Stimulated activated CD4-positive, alpha-beta T cell treated with anti-CD3 and anti-CD28 coated beads, Interleukin-15, amount 100 ng/mL, for 24 hours (primary cell): Measurements from ENCODE around the gene SLC15A2.
"Not testable (repeated sequence)": the region's sequence is repeated elsewhere in the genome, so short reads cannot be mapped to it uniquely, and the experiment has no call there.

Experiments used
- DNase-seq: peaks from one replicate; pipeline ENCODE4 v3.0.0-alpha.2; 2020

Gene SLC15A2

GRCh38 chr3:121894301-121894990 lies at the start of gene SLC15A2:
SLC15A2 (plus strand) TSS chr3:121894401; CDS start chr3:121894477, 76 bp downstream.
- DNase-seq, result no peak

- no peak for DNase-seq
Measured at GRCh38 chr3:121844892-121845291, 49.3 kb upstream of the SLC15A2 start.

GRCh38 chr3:121852256-121852655 lies 41.9 kb upstream of the SLC15A2 start:
- DNase-seq, result no peak

GRCh38 chr3:121855555-121855954 lies 38.6 kb upstream of the SLC15A2 start:
- no peak for DNase-seq

- not testable (repeated sequence) for DNase-seq
Measured at GRCh38 chr3:121857778-121858177, 36.4 kb upstream of the SLC15A2 start.

- not testable (repeated sequence) for DNase-seq
Measured at GRCh38 chr3:121863247-121863646, 31.0 kb upstream of the SLC15A2 start.

- no peak for DNase-seq
Measured at GRCh38 chr3:121863801-121864200, 30.4 kb upstream of the SLC15A2 start.

- DNase-seq, result no peak
Measured at GRCh38 chr3:121869736-121870135, 24.5 kb upstream of the SLC15A2 start.

GRCh38 chr3:121870717-121871116 lies 23.5 kb upstream of the SLC15A2 start:
- DNase-seq, result no peak

- DNase-seq, result no peak
Measured at GRCh38 chr3:121871430-121871829, 22.8 kb upstream of the SLC15A2 start.

GRCh38 chr3:121878411-121878810 lies 15.8 kb upstream of the SLC15A2 start:
- no peak for DNase-seq

GRCh38 chr3:121883507-121883906 lies 10.7 kb upstream of the SLC15A2 start:
- DNase-seq, result no peak

- DNase-seq, result no peak
Measured at GRCh38 chr3:121885386-121885785, 8.8 kb upstream of the SLC15A2 start.

GRCh38 chr3:121895121-121895520 lies 920 bp downstream of the SLC15A2 start:
- no peak for DNase-seq

GRCh38 chr3:121895736-121896135 lies 1.5 kb downstream of the SLC15A2 start:
- DNase-seq, result no peak

GRCh38 chr3:121896823-121897222 lies 2.6 kb downstream of the SLC15A2 start:
- DNase-seq, result no peak

GRCh38 chr3:121897296-121897695 lies 3.1 kb downstream of the SLC15A2 start:
- no peak for DNase-seq

- DNase-seq, result no peak
Measured at GRCh38 chr3:121913305-121913990, 19.2 kb downstream of the SLC15A2 start.

GRCh38 chr3:121914081-121914998 lies 20.1 kb downstream of the SLC15A2 start:
- DNase-seq, result no peak

GRCh38 chr3:121916189-121916588 lies 22.0 kb downstream of the SLC15A2 start:
- DNase-seq, result no peak

GRCh38 chr3:121918779-121919483 lies 24.7 kb downstream of the SLC15A2 start:
- no peak for DNase-seq

GRCh38 chr3:121924734-121925133 lies 30.5 kb downstream of the SLC15A2 start:
- DNase-seq, result no peak

- no peak for DNase-seq
Measured at GRCh38 chr3:121926380-121926779, 32.2 kb downstream of the SLC15A2 start.
